Neural cell (in vitro differentiated cells): ENCODE measurements around the gene ATP5PO. TPM values are rescaled to one million over a fixed set of nuclear protein-coding genes. Genes with fewer than 3 reads are reported as not detected.

ENCODE experiments used
- H2AFZ ChIP-seq: fragments of 200-600, 300-800 bp; sonication (generic), shearing (Covaris generic); 2 replicates; pipeline ENCODE4 v1.6.0; 2014; ENCODE audit warnings: low read depth, mild to moderate bottlenecking, antibody characterized with exemption, low read length, moderate library complexity
- H3F3A ChIP-seq: fragments of 200-600 bp; shearing (Covaris generic); 2 replicates; pipeline ENCODE4 v1.6.1; 2016; ENCODE audit warnings: mild to moderate bottlenecking, moderate library complexity, mixed read lengths, antibody characterized with exemption, low read length; ENCODE audit not compliant: insufficient read depth, poor library complexity, severe bottlenecking
- H3K27ac ChIP-seq: fragments of 200-600, 300-800 bp; sonication (generic), shearing (Covaris generic); 2 replicates; pipeline ENCODE4 v1.5.1; 2014; ENCODE audit warnings: mild to moderate bottlenecking, low read length, moderate library complexity
- H3K27me3 ChIP-seq: fragments of 300-800, 200-600 bp; sonication (generic), shearing (Covaris generic); 2 replicates; pipeline ENCODE4 v1.6.0; 2014; ENCODE audit warnings: mild to moderate bottlenecking, low read depth, low read length, moderate library complexity; ENCODE audit not compliant: insufficient read depth
- H3K36me3 ChIP-seq: fragments of 300-800, 200-600 bp; sonication (generic), shearing (Covaris generic); 2 replicates; pipeline ENCODE4 v1.5.1; 2014; ENCODE audit warnings: mild to moderate bottlenecking, antibody characterized with exemption, low read length, moderate library complexity; ENCODE audit not compliant: insufficient read depth
- H3K4me2 ChIP-seq: fragments of 300-800, 200-600 bp; sonication (generic), shearing (Covaris generic); 2 replicates; pipeline ENCODE4 v1.6.0; 2014; ENCODE audit warnings: mild to moderate bottlenecking, low read length
- H3K4me3 ChIP-seq: fragments of 300-800, 200-600 bp; sonication (generic), shearing (Covaris generic); 2 replicates; pipeline ENCODE4 v1.5.1; 2014; ENCODE audit warnings: mild to moderate bottlenecking, low read length, moderate library complexity
- H3K79me2 ChIP-seq: fragments of 200-600 bp; shearing (Covaris generic); replicated peaks from 2 replicates; pipeline ENCODE4 v1.6.0; 2014; ENCODE audit warnings: mild to moderate bottlenecking, low read length, moderate library complexity; ENCODE audit not compliant: insufficient read depth
- H3K9ac ChIP-seq: fragments of 300-800, 200-600 bp; sonication (generic), shearing (Covaris generic); 2 replicates; pipeline ENCODE4 v1.6.1; 2016; ENCODE audit warnings: mild to moderate bottlenecking, low read length, mixed read lengths
- H3K9me2 ChIP-seq: fragments of 200-600 bp; shearing (Covaris generic); 2 replicates; pipeline ENCODE4 v1.6.1; 2016; ENCODE audit warnings: mild to moderate bottlenecking, low read length, mixed read lengths; ENCODE audit not compliant: insufficient read depth
- H3K9me3 ChIP-seq: fragments of 200-600, 300-800 bp; sonication (generic), shearing (Covaris generic); 2 replicates; pipeline ENCODE4 v1.6.1; 2016; ENCODE audit warnings: mild to moderate bottlenecking, mixed run types, low read length, moderate library complexity, mixed read lengths
- H4K20me1 ChIP-seq: fragments of 200-600 bp; shearing (Covaris generic); 2 replicates; pipeline ENCODE4 v1.6.1; 2016; ENCODE audit warnings: mild to moderate bottlenecking, mixed run types; ENCODE audit not compliant: insufficient read depth
- CTCF ChIP-seq: fragments of 450-650 bp; IDR thresholded peaks from 2 replicates; pipeline ENCODE4 v1.5.1; 2014; ENCODE audit warnings: antibody characterized with exemption, mild to moderate bottlenecking, moderate library complexity; ENCODE audit not compliant: poor library complexity, severe bottlenecking
- EP300 ChIP-seq: fragments of 450-650 bp; conservative IDR thresholded peaks from 2 replicates; pipeline ENCODE4 v1.6.1; 2014; ENCODE audit warnings: antibody characterized with exemption, mild to moderate bottlenecking, moderate library complexity; ENCODE audit not compliant: poor library complexity, severe bottlenecking
- EZH2 ChIP-seq: fragments of 200-600, 300-800 bp; shearing (Covaris generic), sonication (generic); IDR thresholded peaks from 2 replicates; pipeline ENCODE4 v1.6.1; 2014; ENCODE audit warnings: antibody characterized with exemption, low read length, borderline replicate concordance, mild to moderate bottlenecking; ENCODE audit not compliant: insufficient read depth, poor library complexity, severe bottlenecking
- MXI1 ChIP-seq: fragments of 450-650 bp; conservative IDR thresholded peaks from 2 replicates; pipeline ENCODE4 v1.6.1; 2014; ENCODE audit warnings: antibody characterized with exemption, mild to moderate bottlenecking; ENCODE audit not compliant: poor library complexity, severe bottlenecking
- POLR2AphosphoS5 ChIP-seq: IDR thresholded peaks from 2 replicates; pipeline ENCODE4 v1.6.1; 2012
- RAD21 ChIP-seq: fragments of 450-650 bp; conservative IDR thresholded peaks from 2 replicates; pipeline ENCODE4 v1.6.1; 2014; ENCODE audit warnings: antibody characterized with exemption, mild to moderate bottlenecking, moderate library complexity
- SMC3 ChIP-seq: fragments of 450-650 bp; conservative IDR thresholded peaks from 2 replicates; pipeline ENCODE4 v1.6.1; 2014; ENCODE audit warnings: antibody characterized with exemption, mild to moderate bottlenecking, moderate library complexity; ENCODE audit not compliant: poor library complexity
- TAF1 ChIP-seq: IDR thresholded peaks from 2 replicates; pipeline ENCODE4 v1.6.1; 2012; ENCODE audit warnings: low read depth
- polyA plus RNA-seq: library from polyadenylated mRNA; depleted of rRNA; stranded (reverse); fragments of >200 nt; gene quantifications from 2 replicates; pipeline ENCODE4 v1.2.3, GENCODE V29; 2014
- TF ChIP-seq, protein P1 (sequence below): IDR thresholded peaks from 2 replicates; pipeline ENCODE4 v1.6.1; 2012; ENCODE audit warnings: borderline replicate concordance

Gene ATP5PO
- polyA plus RNA-seq, 1 donor from 2014 or later, result 439 TPM

DNA sequence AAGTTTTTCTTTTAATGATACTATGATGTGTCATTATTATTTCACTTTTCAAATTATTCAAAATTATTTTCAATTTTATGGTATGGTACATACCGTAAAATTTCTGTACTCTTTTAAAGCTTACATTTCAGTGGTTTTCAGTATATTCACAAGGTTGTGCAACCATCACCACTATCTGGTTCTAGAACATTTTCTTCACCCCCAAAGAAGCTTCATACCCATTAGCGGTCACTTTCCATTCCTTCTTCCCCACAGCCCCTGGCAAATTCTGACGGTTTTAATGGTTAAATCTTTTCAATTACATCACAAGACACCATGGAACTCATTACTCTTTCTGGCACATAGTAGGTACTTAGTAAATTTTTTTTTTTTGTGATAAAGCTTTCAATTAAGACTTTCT lies 22.8 kb upstream of the ATP5PO start:
- TF ChIP-seq EP300 (no peak), TAF1 (no peak), EZH2 (no peak), CTCF (no peak), RAD21 (no peak), MXI1 (no peak), POLR2AphosphoS5 (no peak), SMC3 (no peak)
- TF ChIP-seq, protein P1, sequence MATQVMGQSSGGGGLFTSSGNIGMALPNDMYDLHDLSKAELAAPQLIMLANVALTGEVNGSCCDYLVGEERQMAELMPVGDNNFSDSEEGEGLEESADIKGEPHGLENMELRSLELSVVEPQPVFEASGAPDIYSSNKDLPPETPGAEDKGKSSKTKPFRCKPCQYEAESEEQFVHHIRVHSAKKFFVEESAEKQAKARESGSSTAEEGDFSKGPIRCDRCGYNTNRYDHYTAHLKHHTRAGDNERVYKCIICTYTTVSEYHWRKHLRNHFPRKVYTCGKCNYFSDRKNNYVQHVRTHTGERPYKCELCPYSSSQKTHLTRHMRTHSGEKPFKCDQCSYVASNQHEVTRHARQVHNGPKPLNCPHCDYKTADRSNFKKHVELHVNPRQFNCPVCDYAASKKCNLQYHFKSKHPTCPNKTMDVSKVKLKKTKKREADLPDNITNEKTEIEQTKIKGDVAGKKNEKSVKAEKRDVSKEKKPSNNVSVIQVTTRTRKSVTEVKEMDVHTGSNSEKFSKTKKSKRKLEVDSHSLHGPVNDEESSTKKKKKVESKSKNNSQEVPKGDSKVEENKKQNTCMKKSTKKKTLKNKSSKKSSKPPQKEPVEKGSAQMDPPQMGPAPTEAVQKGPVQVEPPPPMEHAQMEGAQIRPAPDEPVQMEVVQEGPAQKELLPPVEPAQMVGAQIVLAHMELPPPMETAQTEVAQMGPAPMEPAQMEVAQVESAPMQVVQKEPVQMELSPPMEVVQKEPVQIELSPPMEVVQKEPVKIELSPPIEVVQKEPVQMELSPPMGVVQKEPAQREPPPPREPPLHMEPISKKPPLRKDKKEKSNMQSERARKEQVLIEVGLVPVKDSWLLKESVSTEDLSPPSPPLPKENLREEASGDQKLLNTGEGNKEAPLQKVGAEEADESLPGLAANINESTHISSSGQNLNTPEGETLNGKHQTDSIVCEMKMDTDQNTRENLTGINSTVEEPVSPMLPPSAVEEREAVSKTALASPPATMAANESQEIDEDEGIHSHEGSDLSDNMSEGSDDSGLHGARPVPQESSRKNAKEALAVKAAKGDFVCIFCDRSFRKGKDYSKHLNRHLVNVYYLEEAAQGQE, result no peak
- H3K4me2 ChIP-seq, result no peak overlapping the region

DNA sequence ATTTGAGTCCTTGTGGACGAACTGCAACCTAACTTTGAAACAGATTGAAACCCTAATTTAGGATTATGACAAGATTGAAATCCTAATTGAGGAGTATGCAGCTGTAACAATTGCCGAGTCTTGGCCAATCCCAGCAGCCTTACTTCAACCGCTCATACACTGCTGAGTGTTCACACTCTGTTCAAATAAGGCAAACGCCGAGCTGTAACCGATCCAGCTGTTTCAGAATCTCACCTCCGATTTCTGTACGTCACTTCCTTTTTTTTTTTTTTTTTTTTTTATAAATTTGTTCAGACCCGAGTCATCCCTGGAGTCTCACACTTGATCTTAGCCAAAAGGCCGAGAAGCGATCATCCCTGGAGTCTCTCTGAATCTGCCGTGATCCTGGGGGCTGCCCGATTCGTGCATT lies 22.3 kb upstream of the ATP5PO start:
- Histone ChIP-seq H3K9me2 (no peaks in the 10 kb centered on the region), H3K36me3 (no peaks in the 10 kb centered on the region), H3F3A (no peaks in the 10 kb centered on the region), H3K4me2 (no peak overlapping the region), H3K9ac (no peak overlapping the region), H2AFZ (no peak overlapping the region), H3K27me3 (no peaks in the 10 kb centered on the region), H3K4me3 (no peak overlapping the region), H3K9me3 (no peaks in the 10 kb centered on the region), H4K20me1 (no peaks in the 10 kb centered on the region), H3K27ac (no peak overlapping the region), H3K79me2 (no peaks in the 10 kb centered on the region)
- TF ChIP-seq EP300 (no peak), SMC3 (no peak), MXI1 (no peak), RAD21 (no peak), EZH2 (no peak), CTCF (no peak), TAF1 (no peak), POLR2AphosphoS5 (no peak)
- TF ChIP-seq, protein P1, result no peak

More for the DNA sequence above, 22.8 kb upstream of the ATP5PO start:
- Histone ChIP-seq H3K9me2 (no peaks in the 10 kb centered on the region), H2AFZ (no peak overlapping the region), H3K9me3 (no peaks in the 10 kb centered on the region), H3K4me3 (no peak overlapping the region), H3K27ac (no peak overlapping the region), H3F3A (no peaks in the 10 kb centered on the region), H3K79me2 (no peaks in the 10 kb centered on the region), H3K9ac (no peak overlapping the region), H4K20me1 (no peaks in the 10 kb centered on the region), H3K36me3 (no peaks in the 10 kb centered on the region), H3K27me3 (no peaks in the 10 kb centered on the region)
